GM19328 (cell line): ENCODE measurements around the gene MYOZ3.

Source experiments
- ATAC-seq: cut with Tn5 transposase; IDR thresholded peaks from one replicate; pipeline ENCODE4 v1.9.1; 2021; ENCODE audit warnings: mild to moderate bottlenecking, moderate library complexity; ENCODE audit not compliant: unreplicated experiment

Gene MYOZ3

GRCh38 chr5:150700246-150700593 lies 39.2 kb downstream of the MYOZ3 start:
- peak; percentile 4 for ATAC-seq

- ATAC-seq = peak; percentile 97
Measured at GRCh38 chr5:150700594-150701377, 39.7 kb downstream of the MYOZ3 start, which contains the start of gene RBM22. TSS of gene RBM22 (minus strand) at chr5:150701062. CDS start at chr5:150700985, 77 bp downstream.

DNA sequence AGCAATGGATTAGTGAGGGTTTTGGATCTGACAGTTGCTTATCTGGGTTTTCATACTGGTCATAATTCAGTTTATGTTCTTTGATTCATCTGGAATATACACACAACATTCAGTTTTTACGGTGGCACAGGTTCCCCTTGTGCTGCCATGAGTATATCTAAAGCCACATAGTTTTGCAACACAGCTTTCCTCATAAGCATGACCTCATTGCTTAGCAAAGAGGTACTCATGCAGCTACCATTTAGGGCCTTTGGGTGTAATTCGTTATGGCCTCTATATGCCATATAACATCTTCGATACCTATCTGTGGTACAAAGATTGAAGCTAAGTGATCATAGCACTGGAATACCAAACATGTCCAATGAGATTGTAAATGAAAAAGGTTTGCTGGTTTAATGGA lies 42.7 kb downstream of the MYOZ3 start:
- no peak for ATAC-seq

- ATAC-seq = no peak
Measured at GRCh38 chr5:150706776-150707390, 45.8 kb downstream of the MYOZ3 start.

DNA sequence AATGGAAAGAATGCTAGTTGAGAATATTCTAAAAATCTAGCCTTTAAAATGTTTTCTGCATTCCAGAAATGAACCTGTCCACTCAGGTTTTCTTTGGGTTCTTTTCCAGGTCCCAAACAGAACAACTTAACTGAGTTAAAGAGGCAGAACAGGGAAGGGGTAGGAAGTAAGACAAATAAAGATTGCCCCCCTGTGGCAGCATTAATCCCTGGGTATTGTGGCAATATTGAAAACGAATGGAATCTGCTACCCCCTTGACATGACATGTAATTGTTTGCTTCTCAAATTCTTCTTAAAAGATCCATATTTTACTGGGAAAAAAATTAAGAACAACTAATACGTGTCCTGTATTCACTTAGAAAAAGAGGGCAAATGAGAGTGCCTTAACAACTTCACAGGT lies 49.1 kb downstream of the MYOZ3 start:
- no peak for ATAC-seq

DNA sequence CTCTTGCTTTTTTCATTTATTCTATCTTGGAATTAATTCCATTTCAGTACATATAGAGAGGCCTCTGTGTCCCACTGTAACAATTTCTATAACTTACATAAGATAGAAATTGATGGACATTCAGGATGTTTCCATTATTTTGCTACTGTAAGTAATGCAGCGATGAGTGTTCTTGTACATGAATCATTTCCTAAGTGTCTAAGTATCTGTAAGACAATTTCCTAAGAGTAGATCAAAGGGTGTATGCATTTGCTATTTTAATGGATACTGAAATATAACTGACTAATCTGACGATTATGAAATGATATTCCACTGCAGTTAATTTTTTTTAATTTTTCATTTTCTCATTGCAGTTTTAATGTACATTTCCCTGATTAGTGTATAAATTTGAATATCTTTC lies 62.8 kb downstream of the MYOZ3 start:
- no peak for ATAC-seq
